HCT116 (cell line): ENCODE measurements around the gene SIN3B.
"Not testable (repeated sequence)": the region's sequence is repeated elsewhere in the genome, so short reads cannot be mapped to it uniquely, and the experiment has no call there.

Experiments
- CEBPB ChIP-seq: IDR thresholded peaks from 2 replicates; pipeline ENCODE4 v1.6.1; 2012; ENCODE audit warnings: low read depth
- POLR2AphosphoS5 ChIP-seq: IDR thresholded peaks from 2 replicates; pipeline ENCODE4 v1.6.1; 2011; ENCODE audit warnings: mild to moderate bottlenecking, low read depth, low read length, moderate library complexity
- ZNF274 ChIP-seq: fragments of 200-500 bp; sonication (Bioruptor generic); IDR thresholded peaks from 2 replicates; pipeline ENCODE4 v1.6.1; 2014; ENCODE audit warnings: mild to moderate bottlenecking, low read depth, low read length, inconsistent platforms
- TF ChIP-seq, protein P1 (sequence below), 3 experiments: fragments of 200-600 bp in 1 of 3; sonication (generic) in 1 of 3; IDR thresholded peaks in 2 of 3; conservative IDR thresholded peaks in 1 of 3; 2 replicates each; pipeline ENCODE4 v1.5.1; 2012 to 2017; ENCODE audit warnings: low read depth in 2 of 3, low read length in 2 of 3, antibody characterized with exemption in 1 of 3, borderline replicate concordance in 1 of 3, control low read depth in 1 of 3, mild to moderate bottlenecking in 1 of 3, mixed read lengths in 1 of 3, mixed run types in 1 of 3, moderate library complexity in 1 of 3; ENCODE audit not compliant: insufficient read depth in 1 of 3

DNA sequence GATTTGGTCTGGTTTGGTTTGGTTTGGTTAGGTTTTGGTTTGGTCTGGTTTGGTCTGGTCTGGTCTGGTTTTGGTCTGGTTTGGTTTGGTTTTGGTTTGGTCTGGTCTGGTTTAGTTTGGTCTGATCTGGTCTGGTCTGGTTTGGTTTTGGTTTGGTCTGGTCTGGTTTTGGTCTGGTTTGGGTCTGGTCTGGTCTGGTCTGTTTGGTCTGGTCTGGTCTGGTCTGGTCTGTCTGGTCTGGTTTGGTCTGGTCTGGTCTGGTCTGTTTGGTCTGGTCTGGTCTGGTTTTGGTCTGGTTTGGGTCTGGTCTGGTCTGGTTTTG, 45.7 kb downstream of the SIN3B start:
- not testable (repeated sequence) for TF ChIP-seq POLR2AphosphoS5, CEBPB, ZNF274
- TF ChIP-seq, protein P1, sequence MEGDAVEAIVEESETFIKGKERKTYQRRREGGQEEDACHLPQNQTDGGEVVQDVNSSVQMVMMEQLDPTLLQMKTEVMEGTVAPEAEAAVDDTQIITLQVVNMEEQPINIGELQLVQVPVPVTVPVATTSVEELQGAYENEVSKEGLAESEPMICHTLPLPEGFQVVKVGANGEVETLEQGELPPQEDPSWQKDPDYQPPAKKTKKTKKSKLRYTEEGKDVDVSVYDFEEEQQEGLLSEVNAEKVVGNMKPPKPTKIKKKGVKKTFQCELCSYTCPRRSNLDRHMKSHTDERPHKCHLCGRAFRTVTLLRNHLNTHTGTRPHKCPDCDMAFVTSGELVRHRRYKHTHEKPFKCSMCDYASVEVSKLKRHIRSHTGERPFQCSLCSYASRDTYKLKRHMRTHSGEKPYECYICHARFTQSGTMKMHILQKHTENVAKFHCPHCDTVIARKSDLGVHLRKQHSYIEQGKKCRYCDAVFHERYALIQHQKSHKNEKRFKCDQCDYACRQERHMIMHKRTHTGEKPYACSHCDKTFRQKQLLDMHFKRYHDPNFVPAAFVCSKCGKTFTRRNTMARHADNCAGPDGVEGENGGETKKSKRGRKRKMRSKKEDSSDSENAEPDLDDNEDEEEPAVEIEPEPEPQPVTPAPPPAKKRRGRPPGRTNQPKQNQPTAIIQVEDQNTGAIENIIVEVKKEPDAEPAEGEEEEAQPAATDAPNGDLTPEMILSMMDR (IDR thresholded peaks at IDR 0.05 in 2 of 3, conservative IDR thresholded peaks at IDR 0.05 in 1 of 3; ENCODE audit: borderline replicate concordance in 1 of 3, insufficient read depth in 1 of 3, low read depth in 2 of 3, low read length in 2 of 3) = not testable (repeated sequence)
